ENCODE measurements around the gene ARHGEF33. TPM values are rescaled to one million over a fixed set of nuclear protein-coding genes. Genes with fewer than 3 reads are reported as not detected.

Gene ARHGEF33
- total RNA-seq, 1 experiment from 2014 or later = 0.41 TPM

DNA sequence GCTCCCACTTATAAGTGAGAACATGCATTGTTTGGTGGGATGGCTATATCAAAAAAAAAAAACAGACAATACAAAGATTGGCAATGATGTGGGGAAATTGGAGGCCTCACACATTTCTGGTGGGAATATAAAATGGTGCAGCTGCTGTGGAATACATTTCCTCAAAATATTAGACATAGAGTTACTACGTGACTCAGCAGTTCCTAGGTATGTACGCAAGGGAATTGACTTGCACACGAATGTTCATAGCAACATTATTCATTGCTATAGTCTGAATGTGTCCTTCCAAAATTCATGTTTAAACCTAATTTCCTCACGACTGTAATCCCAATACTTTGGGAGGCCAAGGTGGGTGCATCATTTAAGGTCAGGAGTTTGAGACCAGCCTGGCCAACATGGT, 2.3 kb upstream of the ARHGEF33 start:
- in situ Hi-C loops (cut with HindIII; ENCODE audit: low pct_unique_long_range_greater_than_20kb, low sequenced_read_pairs) (no loop called here), intact Hi-C loops (cut with micrococcal nuclease; ENCODE audit: unreplicated experiment) (no loop called here)
- POLR2A ChIA-PET = no interaction called here
- Histone ChIP-seq H3K4me3 (ENCODE audit: low read depth in 2 of 2, low read length in 2 of 2) (no peak overlapping the region), H3K27me3 (ENCODE audit: control insufficient read depth, insufficient read depth, low read length) (no peaks in the 10 kb centered on the region), H3K36me3 (ENCODE audit: control insufficient read depth, insufficient read depth, low read length) (no peaks in the 10 kb centered on the region), H3K4me1 (ENCODE audit: control insufficient read depth, insufficient read depth, low read length) (no peaks in the 10 kb centered on the region), H3K9me3 (ENCODE audit: control insufficient read depth, insufficient read depth, low read depth, low read length) (no peaks in the 10 kb centered on the region), H3K27ac (ENCODE audit: low read length) (no peak overlapping the region)
- no TSS peak for BruUV-seq (replicated peaks)
- TF ChIP-seq, protein P1, sequence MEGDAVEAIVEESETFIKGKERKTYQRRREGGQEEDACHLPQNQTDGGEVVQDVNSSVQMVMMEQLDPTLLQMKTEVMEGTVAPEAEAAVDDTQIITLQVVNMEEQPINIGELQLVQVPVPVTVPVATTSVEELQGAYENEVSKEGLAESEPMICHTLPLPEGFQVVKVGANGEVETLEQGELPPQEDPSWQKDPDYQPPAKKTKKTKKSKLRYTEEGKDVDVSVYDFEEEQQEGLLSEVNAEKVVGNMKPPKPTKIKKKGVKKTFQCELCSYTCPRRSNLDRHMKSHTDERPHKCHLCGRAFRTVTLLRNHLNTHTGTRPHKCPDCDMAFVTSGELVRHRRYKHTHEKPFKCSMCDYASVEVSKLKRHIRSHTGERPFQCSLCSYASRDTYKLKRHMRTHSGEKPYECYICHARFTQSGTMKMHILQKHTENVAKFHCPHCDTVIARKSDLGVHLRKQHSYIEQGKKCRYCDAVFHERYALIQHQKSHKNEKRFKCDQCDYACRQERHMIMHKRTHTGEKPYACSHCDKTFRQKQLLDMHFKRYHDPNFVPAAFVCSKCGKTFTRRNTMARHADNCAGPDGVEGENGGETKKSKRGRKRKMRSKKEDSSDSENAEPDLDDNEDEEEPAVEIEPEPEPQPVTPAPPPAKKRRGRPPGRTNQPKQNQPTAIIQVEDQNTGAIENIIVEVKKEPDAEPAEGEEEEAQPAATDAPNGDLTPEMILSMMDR (IDR thresholded peaks at IDR 0.05) = no peak
- no peak for TF ChIP-seq TCF7L2 (IDR thresholded peaks at IDR 0.05; ENCODE audit: low read depth, low read length)
- TF ChIP-seq SIN3A (IDR thresholded peaks at IDR 0.05; ENCODE audit: borderline replicate concordance, insufficient read depth, low read depth, low read length) = no peak
- TF ChIP-seq, protein P2, sequence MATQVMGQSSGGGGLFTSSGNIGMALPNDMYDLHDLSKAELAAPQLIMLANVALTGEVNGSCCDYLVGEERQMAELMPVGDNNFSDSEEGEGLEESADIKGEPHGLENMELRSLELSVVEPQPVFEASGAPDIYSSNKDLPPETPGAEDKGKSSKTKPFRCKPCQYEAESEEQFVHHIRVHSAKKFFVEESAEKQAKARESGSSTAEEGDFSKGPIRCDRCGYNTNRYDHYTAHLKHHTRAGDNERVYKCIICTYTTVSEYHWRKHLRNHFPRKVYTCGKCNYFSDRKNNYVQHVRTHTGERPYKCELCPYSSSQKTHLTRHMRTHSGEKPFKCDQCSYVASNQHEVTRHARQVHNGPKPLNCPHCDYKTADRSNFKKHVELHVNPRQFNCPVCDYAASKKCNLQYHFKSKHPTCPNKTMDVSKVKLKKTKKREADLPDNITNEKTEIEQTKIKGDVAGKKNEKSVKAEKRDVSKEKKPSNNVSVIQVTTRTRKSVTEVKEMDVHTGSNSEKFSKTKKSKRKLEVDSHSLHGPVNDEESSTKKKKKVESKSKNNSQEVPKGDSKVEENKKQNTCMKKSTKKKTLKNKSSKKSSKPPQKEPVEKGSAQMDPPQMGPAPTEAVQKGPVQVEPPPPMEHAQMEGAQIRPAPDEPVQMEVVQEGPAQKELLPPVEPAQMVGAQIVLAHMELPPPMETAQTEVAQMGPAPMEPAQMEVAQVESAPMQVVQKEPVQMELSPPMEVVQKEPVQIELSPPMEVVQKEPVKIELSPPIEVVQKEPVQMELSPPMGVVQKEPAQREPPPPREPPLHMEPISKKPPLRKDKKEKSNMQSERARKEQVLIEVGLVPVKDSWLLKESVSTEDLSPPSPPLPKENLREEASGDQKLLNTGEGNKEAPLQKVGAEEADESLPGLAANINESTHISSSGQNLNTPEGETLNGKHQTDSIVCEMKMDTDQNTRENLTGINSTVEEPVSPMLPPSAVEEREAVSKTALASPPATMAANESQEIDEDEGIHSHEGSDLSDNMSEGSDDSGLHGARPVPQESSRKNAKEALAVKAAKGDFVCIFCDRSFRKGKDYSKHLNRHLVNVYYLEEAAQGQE (IDR thresholded peaks at IDR 0.05; ENCODE audit: insufficient read depth in 1 of 2, low read depth in 2 of 2, low read length in 1 of 2) = no peak
- no peak for TF ChIP-seq POLR2AphosphoS5 (IDR thresholded peaks at IDR 0.05; ENCODE audit: low read depth, low read length)
- ATAC-seq (no peak), DNase-seq (ENCODE audit: low read depth, low spot score) (no peak)
- CTCF ChIA-PET = no interaction called here

DNA sequence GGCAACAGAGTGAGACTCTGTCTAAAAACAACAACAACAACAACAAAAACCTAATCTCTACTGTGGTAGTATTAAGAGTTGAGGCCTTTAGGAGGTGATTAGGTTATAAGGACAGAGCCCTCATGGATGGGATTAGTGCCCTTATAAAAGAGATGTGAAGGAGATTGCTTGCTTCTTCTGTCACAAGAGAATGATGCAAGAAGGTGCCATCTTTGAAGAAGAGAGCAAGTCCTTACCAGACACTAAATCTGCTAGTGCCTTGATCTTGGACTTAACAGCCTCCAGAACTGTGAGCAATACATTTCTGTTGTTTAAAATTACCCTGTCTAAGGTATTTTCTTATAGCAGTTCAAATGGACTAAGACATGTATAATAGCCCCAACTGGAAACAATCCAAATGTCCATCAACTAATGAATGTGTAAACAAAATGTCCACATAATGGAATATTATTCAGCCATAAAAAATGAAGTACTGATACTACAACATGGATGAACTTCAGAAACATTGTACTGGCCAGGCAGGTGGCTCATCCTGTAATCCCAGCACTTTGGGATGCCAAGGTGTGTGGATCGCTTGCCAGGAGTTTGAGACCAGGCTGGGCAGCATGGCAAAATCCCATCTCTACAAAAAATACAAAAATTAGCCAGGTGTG, 1.6 kb upstream of the ARHGEF33 start:
- Histone ChIP-seq H3K27me3 (ENCODE audit: control insufficient read depth, insufficient read depth, low read length) (no peaks in the 10 kb centered on the region), H3K27ac (ENCODE audit: low read length) (no peak overlapping the region), H3K36me3 (ENCODE audit: control insufficient read depth, insufficient read depth, low read length) (no peaks in the 10 kb centered on the region), H3K4me3 (ENCODE audit: low read depth in 2 of 2, low read length in 2 of 2) (no peak overlapping the region), H3K4me1 (ENCODE audit: control insufficient read depth, insufficient read depth, low read length) (no peaks in the 10 kb centered on the region), H3K9me3 (ENCODE audit: control insufficient read depth, insufficient read depth, low read depth, low read length) (no peaks in the 10 kb centered on the region)
- ATAC-seq (no peak), DNase-seq (ENCODE audit: low read depth, low spot score) (no peak)
- ChIA-PET CTCF (no interaction called here), POLR2A (no interaction called here)
- BruUV-seq (replicated peaks) = no TSS peak
- in situ Hi-C loops (cut with HindIII; ENCODE audit: low pct_unique_long_range_greater_than_20kb, low sequenced_read_pairs) (no loop called here), intact Hi-C loops (cut with micrococcal nuclease; ENCODE audit: unreplicated experiment) (no loop called here)
- TF ChIP-seq SIN3A (IDR thresholded peaks at IDR 0.05; ENCODE audit: borderline replicate concordance, insufficient read depth, low read depth, low read length) = no peak
- TF ChIP-seq, protein P2 (IDR thresholded peaks at IDR 0.05; ENCODE audit: insufficient read depth in 1 of 2, low read depth in 2 of 2, low read length in 1 of 2) = no peak
- no peak for TF ChIP-seq POLR2AphosphoS5 (IDR thresholded peaks at IDR 0.05; ENCODE audit: low read depth, low read length)
- no peak for TF ChIP-seq TCF7L2 (IDR thresholded peaks at IDR 0.05; ENCODE audit: low read depth, low read length)
- TF ChIP-seq, protein P1 (IDR thresholded peaks at IDR 0.05) = no peak
